NCI-H2029 treated with DMSO at 0.1 percent for 48 hours (cell line): ENCODE data around the gene AKAP5.
"Not testable (repeated sequence)": the region's sequence is repeated elsewhere in the genome, so short reads cannot be mapped to it uniquely, and the experiment has no call there.

Source experiments
- DNase-seq: peaks from one replicate; lab custom pipeline; 2025; lab: John Stamatoyannopoulos, UW

The AKAP5 gene

DNA sequence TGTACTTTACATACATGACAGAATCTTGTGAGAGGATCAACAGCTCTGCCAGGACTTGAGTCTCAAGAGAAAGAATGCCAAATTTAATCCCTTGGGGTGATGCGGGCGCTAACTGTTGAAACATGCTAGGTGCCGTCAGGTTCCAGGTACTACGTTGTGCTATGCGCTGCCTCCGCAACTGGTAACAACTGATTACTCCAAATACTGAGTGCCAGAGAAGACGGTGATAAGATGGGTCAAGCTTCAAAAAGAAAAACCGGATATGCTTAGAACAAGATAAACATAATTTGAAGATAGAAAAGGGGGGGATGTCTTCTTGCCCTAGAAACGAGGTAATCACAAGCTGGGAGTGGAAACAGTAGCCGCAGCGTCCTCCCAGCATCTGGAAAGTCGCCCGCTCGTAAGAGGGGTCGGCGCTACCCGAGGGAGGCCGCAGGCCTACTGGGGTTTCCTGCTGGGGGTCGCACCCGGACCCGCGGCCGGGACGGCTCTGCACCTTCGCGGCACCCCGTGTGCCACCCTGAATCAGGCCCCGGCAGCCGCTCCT lies 37.7 kb downstream of the AKAP5 start:
- peak; percentile 16 for DNase-seq

DNA sequence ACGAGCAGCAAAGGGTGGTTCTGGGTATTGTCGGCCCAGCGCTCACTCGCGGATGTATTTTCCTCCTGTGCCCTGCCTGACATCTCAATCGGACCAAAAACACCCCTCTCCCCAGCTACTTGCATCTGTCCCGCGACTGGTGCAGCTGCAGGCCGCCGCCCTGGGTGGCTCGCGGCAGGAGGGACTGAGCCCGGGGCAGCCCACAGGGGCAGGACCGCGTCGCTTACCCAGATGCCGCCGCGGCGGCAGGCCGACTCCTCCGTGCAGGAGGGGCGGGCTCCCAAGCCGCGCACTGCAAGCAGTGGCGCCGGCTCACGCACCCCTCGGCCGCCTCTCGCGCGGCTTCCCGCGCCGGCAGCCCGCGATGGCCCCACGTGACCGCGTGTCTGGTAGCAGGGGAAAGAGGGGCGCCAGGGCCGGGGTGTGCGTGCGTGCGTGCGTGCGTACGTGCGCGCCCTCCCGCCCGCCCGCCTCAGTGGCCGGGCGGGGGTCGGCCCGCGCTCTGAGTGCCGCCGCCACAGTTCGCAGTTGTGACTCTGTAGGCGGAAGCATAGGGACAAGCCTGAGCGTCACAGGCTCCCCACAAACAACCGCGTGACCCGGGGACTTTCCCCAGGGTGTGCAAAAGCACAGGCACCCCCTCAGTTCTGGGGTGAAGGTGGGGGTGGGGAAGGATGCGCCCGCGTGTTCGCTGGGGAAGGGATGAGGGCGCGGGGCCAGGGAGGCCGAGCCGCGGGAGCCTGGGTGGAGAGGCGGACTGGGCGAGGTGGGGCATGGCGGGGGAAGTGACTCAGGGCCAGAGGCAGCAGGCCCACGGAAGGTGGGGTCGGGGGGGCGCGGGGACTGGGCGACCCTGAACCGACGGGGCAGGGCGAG lies 38.4 kb downstream of the AKAP5 start, which contains the start of gene ZBTB25:
Gene ZBTB25, minus strand, starts transcription at position 405 of the 876 bp plus-strand sequence. CDS start 13,305 bp downstream, outside the sequence.
- DNase-seq = no peak

DNA sequence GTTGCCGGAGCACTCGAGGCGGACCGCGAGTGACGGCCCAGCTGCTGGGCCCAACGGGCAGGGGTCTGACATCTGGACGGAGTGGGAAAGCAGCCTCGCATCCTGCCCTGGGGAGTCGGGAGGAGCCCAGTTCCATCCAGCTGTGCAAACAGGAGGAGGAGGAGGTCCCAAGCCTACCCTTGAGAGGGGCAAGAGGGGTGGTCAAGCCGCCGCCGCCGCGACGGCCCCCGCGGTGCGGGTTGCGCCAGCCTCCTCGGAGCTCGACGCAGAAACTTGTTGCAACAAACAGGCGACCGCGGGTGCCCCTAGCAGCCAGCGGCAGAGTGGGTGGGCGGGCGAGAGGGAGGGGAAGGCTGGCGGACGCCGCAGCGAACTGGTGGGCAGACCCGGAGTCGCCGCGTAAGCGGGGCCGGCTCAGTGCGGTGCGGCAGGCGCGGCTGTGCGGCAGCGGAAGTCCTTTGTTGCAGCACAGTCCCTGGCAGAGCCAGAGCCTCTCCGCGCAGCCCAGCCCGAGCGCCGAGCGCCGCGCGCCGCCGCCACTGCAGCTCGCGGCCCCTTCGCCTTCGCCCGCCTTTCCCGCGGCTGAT lies 39.1 kb downstream of the AKAP5 start, which contains the start of gene ZBTB1:
Gene ZBTB1, plus strand, starts transcription at position 461 of the 587 bp plus-strand sequence. CDS start 16,735 bp downstream, outside the sequence.
- DNase-seq = peak; percentile 14

GRCh38 chr14:64504897-64505794 lies 39.8 kb downstream of the AKAP5 start:
- peak; percentile 20 for DNase-seq

- no peak for DNase-seq
Observed at GRCh38 chr14:64506721-64507120, 41.4 kb downstream of the AKAP5 start.

DNA sequence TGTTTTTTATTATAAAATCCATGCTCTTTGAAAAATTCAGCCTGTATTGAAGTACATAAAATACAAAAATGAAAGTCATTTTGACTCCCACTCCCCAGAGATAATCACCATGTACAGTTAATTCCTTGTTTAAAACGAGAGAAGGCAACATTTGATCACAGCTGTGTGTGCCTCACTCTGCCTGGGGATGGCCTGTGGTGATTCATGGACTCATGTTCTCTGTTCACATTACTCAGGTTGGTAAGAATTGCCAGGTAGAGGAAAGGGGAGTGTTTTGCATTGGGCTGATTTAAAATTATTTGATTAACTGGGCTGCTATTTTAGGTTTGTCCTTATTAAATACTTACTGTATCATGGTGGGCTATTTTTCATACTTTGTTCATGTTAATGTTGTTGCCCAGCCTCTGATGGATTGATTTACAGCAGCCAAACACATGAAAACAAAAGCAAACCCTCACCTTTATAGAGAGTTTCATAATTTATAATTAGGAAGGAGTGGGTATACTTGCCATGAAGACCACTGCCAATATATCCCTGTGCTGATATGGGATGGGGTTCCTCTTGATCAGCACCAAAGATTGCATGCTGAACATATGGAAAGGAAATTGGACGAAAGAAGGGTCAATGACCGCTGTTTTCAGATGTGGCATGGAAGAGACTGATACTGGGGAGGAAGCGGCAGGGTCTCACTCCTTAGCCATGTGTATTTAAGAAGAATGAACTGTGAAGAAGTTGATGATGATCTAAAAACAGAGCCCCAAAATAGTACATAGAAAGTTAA lies 42.3 kb downstream of the AKAP5 start:
- no peak for DNase-seq

DNA sequence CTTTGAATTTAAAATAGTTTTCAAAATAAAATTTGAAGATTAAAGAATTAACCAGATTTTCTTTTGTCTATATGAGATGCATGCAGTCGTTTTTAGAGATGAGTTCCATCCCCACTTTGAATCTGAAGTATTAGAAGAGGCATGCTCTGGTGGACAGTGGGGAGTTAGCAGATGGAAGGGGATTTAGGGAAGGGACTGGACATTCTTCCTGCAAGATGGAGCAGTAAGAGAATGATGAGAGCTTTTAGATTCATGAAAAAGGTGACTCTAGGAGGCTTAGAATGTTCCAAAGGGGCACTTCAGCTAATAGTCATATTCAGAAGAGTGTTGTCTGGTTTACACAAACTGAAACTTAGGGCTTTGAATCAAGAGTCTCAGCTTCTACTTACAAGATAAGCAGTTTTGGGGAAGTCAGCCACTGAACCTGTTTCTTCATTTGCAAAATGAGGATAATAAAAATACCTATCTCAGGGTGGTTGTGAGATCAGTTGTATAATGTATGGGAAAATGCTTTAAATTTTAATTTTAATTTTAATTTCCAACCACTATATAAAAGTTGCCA lies 43.0 kb downstream of the AKAP5 start:
- DNase-seq = no peak

- no peak for DNase-seq
Observed at GRCh38 chr14:64509036-64509435, 43.7 kb downstream of the AKAP5 start.

GRCh38 chr14:64510825-64511671 lies 45.7 kb downstream of the AKAP5 start:
- peak; percentile 3 for DNase-seq

- DNase-seq = no peak
Observed at GRCh38 chr14:64513271-64513670, 48.0 kb downstream of the AKAP5 start.

DNA sequence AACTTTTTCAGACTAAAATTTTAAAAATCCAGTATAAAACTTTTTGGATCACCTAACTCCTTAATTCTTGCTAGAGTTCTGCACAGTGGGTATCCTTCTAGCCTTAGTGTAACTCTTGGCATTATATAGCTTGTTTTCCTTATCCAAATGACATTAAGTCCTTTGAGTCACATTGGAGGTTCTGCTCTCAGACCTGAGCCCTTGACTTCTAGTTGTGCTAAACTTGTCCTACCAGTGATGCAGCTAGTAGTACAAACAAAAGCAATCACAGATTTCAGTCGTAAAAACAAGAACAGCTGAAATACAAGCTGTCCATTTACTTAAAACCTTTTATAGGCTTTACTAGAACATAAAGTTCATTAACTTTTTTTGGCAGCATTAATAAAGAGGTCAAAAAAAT lies 49.8 kb downstream of the AKAP5 start:
- no peak for DNase-seq

DNA sequence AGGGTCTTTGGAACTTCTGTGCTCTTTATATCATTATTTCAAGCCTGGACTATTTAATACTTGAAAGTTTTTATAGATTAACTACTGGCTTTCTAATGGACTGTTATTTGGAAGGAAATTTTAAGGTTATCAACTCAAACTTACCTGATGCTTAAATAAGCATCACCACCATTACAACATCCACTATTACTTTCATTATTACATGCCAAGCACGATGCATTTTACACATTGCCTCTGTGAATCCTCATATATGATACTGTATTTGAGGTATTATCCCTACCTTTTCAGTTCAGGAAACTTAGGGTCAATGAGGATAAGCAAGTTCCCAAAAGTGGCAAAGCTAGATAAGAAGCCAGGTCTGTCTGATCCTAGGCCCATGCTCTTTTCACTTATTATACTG lies 51.7 kb downstream of the AKAP5 start:
- no peak for DNase-seq

- DNase-seq = not testable (repeated sequence)
Observed at GRCh38 chr14:64517667-64518066, 52.4 kb downstream of the AKAP5 start.

GRCh38 chr14:64518229-64518628 lies 52.9 kb downstream of the AKAP5 start:
- no peak for DNase-seq

GRCh38 chr14:64520699-64521098 lies 55.4 kb downstream of the AKAP5 start:
- DNase-seq = no peak

- DNase-seq = no peak
Observed at GRCh38 chr14:64522591-64523355, 57.5 kb downstream of the AKAP5 start.
